WTC11 (cell line): ENCODE data around the gene TSEN2. TPM values are rescaled to one million over a fixed set of nuclear protein-coding genes. Genes with fewer than 3 reads are reported as not detected.

Experiments used
- ATAC-seq: fragments of 200-7000 bp; cut with Tn5 transposase; 2 replicates; pipeline ENCODE4 v1.10.0; 2021; ENCODE audit warnings: mild to moderate bottlenecking, moderate library complexity
- CTCF ChIA-PET: fragments of 300-600 bp; sonication (Branson Sonifier 250); formaldehyde crosslinking; loops from one replicate; lab custom pipeline; 2021; ENCODE audit warnings: antibody characterized with exemption; lab: Charles Lee
- POLR2A ChIA-PET: fragments of 350-600 bp; sonication (Branson Sonifier 250); formaldehyde crosslinking; loops from one replicate; lab custom pipeline; 2021; ENCODE audit warnings: antibody characterized with exemption; lab: Charles Lee
- DNase-seq: peaks from one replicate; pipeline ENCODE4 v3.0.0; 2021; ENCODE audit warnings: low spot score
- H3K27ac Mint-ChIP-seq: 2 replicates; pipeline ENCODE4 v1.8.0; 2021; ENCODE audit warnings: mixed read lengths
- H3K27me3 Mint-ChIP-seq: 2 replicates; pipeline ENCODE4 v1.8.0; 2021; ENCODE audit warnings: low read depth, mild to moderate bottlenecking, moderate library complexity, mixed read lengths
- H3K36me3 Mint-ChIP-seq: 2 replicates; pipeline ENCODE4 v1.8.0; 2021; ENCODE audit warnings: mixed read lengths
- H3K4me1 Mint-ChIP-seq: 2 replicates; pipeline ENCODE4 v1.8.0; 2022; ENCODE audit warnings: mixed read lengths
- H3K4me3 Mint-ChIP-seq: 2 replicates; pipeline ENCODE4 v1.8.0; 2021; ENCODE audit warnings: mild to moderate bottlenecking, moderate library complexity, mixed read lengths
- H3K9me3 Mint-ChIP-seq: 2 replicates; pipeline ENCODE4 v1.8.0; 2021; ENCODE audit warnings: mixed read lengths
- CREM ChIP-seq: sonication (generic); formaldehyde crosslinking; IDR thresholded peaks from 2 replicates; pipeline ENCODE4 v1.8.1; 2022; ENCODE audit warnings: mild to moderate bottlenecking, missing genetic modification reagents, moderate library complexity
- ELF4 ChIP-seq: sonication (generic); formaldehyde crosslinking; IDR thresholded peaks from 2 replicates; pipeline ENCODE4 v1.8.1; 2022; ENCODE audit warnings: low read depth, mild to moderate bottlenecking, moderate library complexity, missing genetic modification reagents
- ETV6 ChIP-seq: sonication (generic); formaldehyde crosslinking; IDR thresholded peaks from 2 replicates; pipeline ENCODE4 v1.8.1; 2022; ENCODE audit warnings: mild to moderate bottlenecking, missing genetic modification reagents
- GTF2I ChIP-seq: fragments of 250-450 bp; sonication (Bioruptor Pico); conservative IDR thresholded peaks from 2 replicates; pipeline ENCODE4 v1.4.0; 2021; ENCODE audit warnings: mild to moderate bottlenecking
- HMGA2 ChIP-seq: fragments of 250-450 bp; sonication (Bioruptor Pico); IDR thresholded peaks from 2 replicates; pipeline ENCODE4 v1.4.0; 2021; ENCODE audit warnings: mild to moderate bottlenecking, moderate library complexity
- IRF2 ChIP-seq: sonication (generic); formaldehyde crosslinking; IDR thresholded peaks from 2 replicates; pipeline ENCODE4 v1.8.0; 2022; ENCODE audit warnings: low read depth, missing genetic modification reagents, borderline replicate concordance
- MYBL2 ChIP-seq: sonication (generic); formaldehyde crosslinking; IDR thresholded peaks from 2 replicates; pipeline ENCODE4 v1.8.1; 2023; ENCODE audit warnings: mild to moderate bottlenecking, moderate library complexity, missing genetic modification reagents
- NFE2L1 ChIP-seq: sonication (generic); formaldehyde crosslinking; IDR thresholded peaks from 2 replicates; pipeline ENCODE4 v1.8.1; 2023; ENCODE audit warnings: missing genetic modification reagents
- OVOL2 ChIP-seq: fragments of 250-450 bp; sonication (Bioruptor Pico); IDR thresholded peaks from 2 replicates; pipeline ENCODE4 v1.9.0; 2021; ENCODE audit warnings: mild to moderate bottlenecking, borderline replicate concordance
- TEAD1 ChIP-seq: sonication (generic); formaldehyde crosslinking; IDR thresholded peaks from 2 replicates; pipeline ENCODE4 v1.8.0; 2022; ENCODE audit warnings: mild to moderate bottlenecking, missing genetic modification reagents
- TP53 ChIP-seq: sonication (generic); formaldehyde crosslinking; IDR thresholded peaks from 2 replicates; pipeline ENCODE4 v1.8.1; 2023; ENCODE audit warnings: mild to moderate bottlenecking, missing genetic modification reagents
- ZNF138 ChIP-seq: sonication (generic); formaldehyde crosslinking; conservative IDR thresholded peaks from 2 replicates; pipeline ENCODE4 v1.8.1; 2022; ENCODE audit warnings: mild to moderate bottlenecking, moderate library complexity, missing genetic modification reagents
- ZNF671 ChIP-seq: fragments of 250-450 bp; sonication (Bioruptor Pico); IDR thresholded peaks from 2 replicates; pipeline ENCODE4 v1.8.0; 2021; ENCODE audit warnings: mild to moderate bottlenecking
- total RNA-seq: library from RNA; stranded (reverse); gene quantifications from 3 replicates; pipeline ENCODE4 v1.2.3, GENCODE V29; 2021
- TF ChIP-seq, protein P1 (sequence below): fragments of 250-450 bp; sonication (Bioruptor Pico); IDR thresholded peaks from 2 replicates; pipeline ENCODE4 v1.9.0; 2021; ENCODE audit warnings: moderate library complexity, mild to moderate bottlenecking, inconsistent platforms, borderline replicate concordance
- TF ChIP-seq, protein P2 (sequence below): fragments of 250-450 bp; sonication (Bioruptor Pico); IDR thresholded peaks from 2 replicates; pipeline ENCODE4 v1.8.0; 2021; ENCODE audit warnings: mild to moderate bottlenecking
- TF ChIP-seq, protein P3 (sequence below): sonication (generic); formaldehyde crosslinking; IDR thresholded peaks from 2 replicates; pipeline ENCODE4 v1.8.0; 2023; ENCODE audit warnings: mild to moderate bottlenecking, missing genetic modification reagents
- TF ChIP-seq, protein P4 (sequence below): sonication (generic); formaldehyde crosslinking; IDR thresholded peaks from 2 replicates; pipeline ENCODE4 v1.8.1; 2022; ENCODE audit warnings: low read depth, missing genetic modification reagents, borderline replicate concordance
- TF ChIP-seq, protein P5 (sequence below): sonication (generic); formaldehyde crosslinking; conservative IDR thresholded peaks from 2 replicates; pipeline ENCODE4 v1.8.1; 2022; ENCODE audit warnings: mild to moderate bottlenecking, missing genetic modification reagents
- TF ChIP-seq, protein P6 (sequence below): fragments of 250-450 bp; sonication (Bioruptor Pico); IDR thresholded peaks from 2 replicates; pipeline ENCODE4 v1.9.0; 2021; ENCODE audit warnings: mild to moderate bottlenecking, borderline replicate concordance
- TF ChIP-seq, protein P7 (sequence below): fragments of 250-450 bp; sonication (Bioruptor Pico); IDR thresholded peaks from 2 replicates; pipeline ENCODE4 v2.1.2; 2022; ENCODE audit warnings: mild to moderate bottlenecking, moderate library complexity
- TF ChIP-seq, protein P8 (sequence below): sonication (generic); formaldehyde crosslinking; IDR thresholded peaks from 2 replicates; pipeline ENCODE4 v1.8.0; 2022; ENCODE audit warnings: mild to moderate bottlenecking, missing genetic modification reagents

Gene TSEN2
- total RNA-seq, 1 experiment from 2014 or later: 21.1 TPM

DNA sequence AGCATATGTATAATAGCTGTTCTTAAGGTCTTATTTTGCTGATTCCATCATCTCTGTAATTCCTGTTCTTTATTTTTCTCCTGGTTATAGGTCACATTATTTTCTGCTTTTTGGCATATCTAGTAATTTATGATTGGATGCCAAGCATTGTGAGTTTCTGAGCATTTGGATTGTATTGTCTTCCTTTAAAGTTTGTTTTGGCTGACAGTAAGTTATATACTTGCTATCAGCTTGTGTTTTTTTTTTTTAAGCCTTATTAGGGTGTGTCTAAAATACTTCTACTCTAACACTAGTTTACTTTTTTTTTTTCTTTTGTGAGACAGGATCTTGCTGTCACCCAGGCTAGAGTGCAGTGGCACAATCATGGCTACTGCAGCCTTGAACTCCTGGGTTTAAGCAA, 82.7 kb downstream of the TSEN2 start:
- TF ChIP-seq ZNF138 (no peak), ZNF671 (CRISPR knock-in tag) (no peak), IRF2 (no peak), OVOL2 (CRISPR knock-in tag) (no peak), NFE2L1 (CRISPR knock-in tag) (no peak), ETV6 (CRISPR knock-in tag) (no peak), MYBL2 (CRISPR knock-in tag) (no peak), GTF2I (no peak), TEAD1 (CRISPR knock-in tag) (no peak), CREM (CRISPR knock-in tag) (no peak)
- TF ChIP-seq, protein P1, sequence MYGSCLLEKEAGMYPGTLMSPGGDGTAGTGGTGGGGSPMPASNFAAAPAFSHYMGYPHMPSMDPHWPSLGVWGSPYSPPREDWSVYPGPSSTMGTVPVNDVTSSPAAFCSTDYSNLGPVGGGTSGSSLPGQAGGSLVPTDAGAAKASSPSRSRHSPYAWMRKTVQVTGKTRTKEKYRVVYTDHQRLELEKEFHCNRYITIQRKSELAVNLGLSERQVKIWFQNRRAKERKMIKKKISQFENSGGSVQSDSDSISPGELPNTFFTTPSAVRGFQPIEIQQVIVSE: no peak
- TF ChIP-seq, protein P2, sequence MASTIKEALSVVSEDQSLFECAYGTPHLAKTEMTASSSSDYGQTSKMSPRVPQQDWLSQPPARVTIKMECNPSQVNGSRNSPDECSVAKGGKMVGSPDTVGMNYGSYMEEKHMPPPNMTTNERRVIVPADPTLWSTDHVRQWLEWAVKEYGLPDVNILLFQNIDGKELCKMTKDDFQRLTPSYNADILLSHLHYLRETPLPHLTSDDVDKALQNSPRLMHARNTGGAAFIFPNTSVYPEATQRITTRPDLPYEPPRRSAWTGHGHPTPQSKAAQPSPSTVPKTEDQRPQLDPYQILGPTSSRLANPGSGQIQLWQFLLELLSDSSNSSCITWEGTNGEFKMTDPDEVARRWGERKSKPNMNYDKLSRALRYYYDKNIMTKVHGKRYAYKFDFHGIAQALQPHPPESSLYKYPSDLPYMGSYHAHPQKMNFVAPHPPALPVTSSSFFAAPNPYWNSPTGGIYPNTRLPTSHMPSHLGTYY (CRISPR knock-in tag): no peak
- TF ChIP-seq, protein P3, sequence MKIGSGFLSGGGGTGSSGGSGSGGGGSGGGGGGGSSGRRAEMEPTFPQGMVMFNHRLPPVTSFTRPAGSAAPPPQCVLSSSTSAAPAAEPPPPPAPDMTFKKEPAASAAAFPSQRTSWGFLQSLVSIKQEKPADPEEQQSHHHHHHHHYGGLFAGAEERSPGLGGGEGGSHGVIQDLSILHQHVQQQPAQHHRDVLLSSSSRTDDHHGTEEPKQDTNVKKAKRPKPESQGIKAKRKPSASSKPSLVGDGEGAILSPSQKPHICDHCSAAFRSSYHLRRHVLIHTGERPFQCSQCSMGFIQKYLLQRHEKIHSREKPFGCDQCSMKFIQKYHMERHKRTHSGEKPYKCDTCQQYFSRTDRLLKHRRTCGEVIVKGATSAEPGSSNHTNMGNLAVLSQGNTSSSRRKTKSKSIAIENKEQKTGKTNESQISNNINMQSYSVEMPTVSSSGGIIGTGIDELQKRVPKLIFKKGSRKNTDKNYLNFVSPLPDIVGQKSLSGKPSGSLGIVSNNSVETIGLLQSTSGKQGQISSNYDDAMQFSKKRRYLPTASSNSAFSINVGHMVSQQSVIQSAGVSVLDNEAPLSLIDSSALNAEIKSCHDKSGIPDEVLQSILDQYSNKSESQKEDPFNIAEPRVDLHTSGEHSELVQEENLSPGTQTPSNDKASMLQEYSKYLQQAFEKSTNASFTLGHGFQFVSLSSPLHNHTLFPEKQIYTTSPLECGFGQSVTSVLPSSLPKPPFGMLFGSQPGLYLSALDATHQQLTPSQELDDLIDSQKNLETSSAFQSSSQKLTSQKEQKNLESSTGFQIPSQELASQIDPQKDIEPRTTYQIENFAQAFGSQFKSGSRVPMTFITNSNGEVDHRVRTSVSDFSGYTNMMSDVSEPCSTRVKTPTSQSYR (CRISPR knock-in tag): no peak
- TF ChIP-seq, protein P4, sequence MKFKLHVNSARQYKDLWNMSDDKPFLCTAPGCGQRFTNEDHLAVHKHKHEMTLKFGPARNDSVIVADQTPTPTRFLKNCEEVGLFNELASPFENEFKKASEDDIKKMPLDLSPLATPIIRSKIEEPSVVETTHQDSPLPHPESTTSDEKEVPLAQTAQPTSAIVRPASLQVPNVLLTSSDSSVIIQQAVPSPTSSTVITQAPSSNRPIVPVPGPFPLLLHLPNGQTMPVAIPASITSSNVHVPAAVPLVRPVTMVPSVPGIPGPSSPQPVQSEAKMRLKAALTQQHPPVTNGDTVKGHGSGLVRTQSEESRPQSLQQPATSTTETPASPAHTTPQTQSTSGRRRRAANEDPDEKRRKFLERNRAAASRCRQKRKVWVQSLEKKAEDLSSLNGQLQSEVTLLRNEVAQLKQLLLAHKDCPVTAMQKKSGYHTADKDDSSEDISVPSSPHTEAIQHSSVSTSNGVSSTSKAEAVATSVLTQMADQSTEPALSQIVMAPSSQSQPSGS (CRISPR knock-in tag): no peak
- TF ChIP-seq, protein P5, sequence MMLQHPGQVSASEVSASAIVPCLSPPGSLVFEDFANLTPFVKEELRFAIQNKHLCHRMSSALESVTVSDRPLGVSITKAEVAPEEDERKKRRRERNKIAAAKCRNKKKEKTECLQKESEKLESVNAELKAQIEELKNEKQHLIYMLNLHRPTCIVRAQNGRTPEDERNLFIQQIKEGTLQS (CRISPR knock-in tag): no peak
- TF ChIP-seq, protein P6, sequence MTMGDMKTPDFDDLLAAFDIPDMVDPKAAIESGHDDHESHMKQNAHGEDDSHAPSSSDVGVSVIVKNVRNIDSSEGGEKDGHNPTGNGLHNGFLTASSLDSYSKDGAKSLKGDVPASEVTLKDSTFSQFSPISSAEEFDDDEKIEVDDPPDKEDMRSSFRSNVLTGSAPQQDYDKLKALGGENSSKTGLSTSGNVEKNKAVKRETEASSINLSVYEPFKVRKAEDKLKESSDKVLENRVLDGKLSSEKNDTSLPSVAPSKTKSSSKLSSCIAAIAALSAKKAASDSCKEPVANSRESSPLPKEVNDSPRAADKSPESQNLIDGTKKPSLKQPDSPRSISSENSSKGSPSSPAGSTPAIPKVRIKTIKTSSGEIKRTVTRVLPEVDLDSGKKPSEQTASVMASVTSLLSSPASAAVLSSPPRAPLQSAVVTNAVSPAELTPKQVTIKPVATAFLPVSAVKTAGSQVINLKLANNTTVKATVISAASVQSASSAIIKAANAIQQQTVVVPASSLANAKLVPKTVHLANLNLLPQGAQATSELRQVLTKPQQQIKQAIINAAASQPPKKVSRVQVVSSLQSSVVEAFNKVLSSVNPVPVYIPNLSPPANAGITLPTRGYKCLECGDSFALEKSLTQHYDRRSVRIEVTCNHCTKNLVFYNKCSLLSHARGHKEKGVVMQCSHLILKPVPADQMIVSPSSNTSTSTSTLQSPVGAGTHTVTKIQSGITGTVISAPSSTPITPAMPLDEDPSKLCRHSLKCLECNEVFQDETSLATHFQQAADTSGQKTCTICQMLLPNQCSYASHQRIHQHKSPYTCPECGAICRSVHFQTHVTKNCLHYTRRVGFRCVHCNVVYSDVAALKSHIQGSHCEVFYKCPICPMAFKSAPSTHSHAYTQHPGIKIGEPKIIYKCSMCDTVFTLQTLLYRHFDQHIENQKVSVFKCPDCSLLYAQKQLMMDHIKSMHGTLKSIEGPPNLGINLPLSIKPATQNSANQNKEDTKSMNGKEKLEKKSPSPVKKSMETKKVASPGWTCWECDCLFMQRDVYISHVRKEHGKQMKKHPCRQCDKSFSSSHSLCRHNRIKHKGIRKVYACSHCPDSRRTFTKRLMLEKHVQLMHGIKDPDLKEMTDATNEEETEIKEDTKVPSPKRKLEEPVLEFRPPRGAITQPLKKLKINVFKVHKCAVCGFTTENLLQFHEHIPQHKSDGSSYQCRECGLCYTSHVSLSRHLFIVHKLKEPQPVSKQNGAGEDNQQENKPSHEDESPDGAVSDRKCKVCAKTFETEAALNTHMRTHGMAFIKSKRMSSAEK: no peak
- Mint-ChIP-seq H3K4me1 (peaks cover 20% of the 10 kb centered on the region), H3K4me3 (no peak overlapping the region), H3K27me3 (no peaks in the 10 kb centered on the region), H3K9me3 (no peaks in the 10 kb centered on the region), H3K36me3 (peaks cover 26% of the 10 kb centered on the region), H3K27ac (no peak overlapping the region)
- ChIA-PET POLR2A (no interaction called here), CTCF (no interaction called here)
- ATAC-seq: no peak
- no peak for DNase-seq

DNA sequence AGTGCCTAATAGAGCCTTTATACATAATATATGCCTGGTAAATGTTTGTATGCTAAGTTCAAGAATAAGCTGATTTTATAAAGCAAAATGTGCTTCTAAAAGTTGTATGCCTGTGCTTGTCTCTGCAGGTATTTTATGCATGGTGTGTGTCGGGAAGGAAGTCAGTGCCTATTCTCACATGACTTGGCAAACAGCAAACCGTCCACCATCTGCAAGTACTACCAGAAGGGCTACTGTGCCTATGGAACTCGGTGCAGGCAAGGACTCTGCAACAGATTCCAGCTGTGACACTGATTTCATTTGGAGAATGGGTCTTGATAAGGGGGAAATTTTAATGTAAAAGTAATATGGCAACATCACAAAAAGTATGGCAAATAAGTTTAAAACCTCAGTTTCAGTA, 84.5 kb downstream of the TSEN2 start:
- Mint-ChIP-seq H3K27ac (no peak overlapping the region; the same call in 1 of the 2 replicates), H3K4me3 (no peak overlapping the region), H3K9me3 (no peaks in the 10 kb centered on the region), H3K4me1 (peaks cover 7% of the 10 kb centered on the region), H3K36me3 (peaks cover 37% of the 10 kb centered on the region), H3K27me3 (no peaks in the 10 kb centered on the region)
- ChIA-PET POLR2A (no interaction called here), CTCF (no interaction called here)
- DNase-seq (no peak), ATAC-seq (no peak)
- TF ChIP-seq TEAD1 (CRISPR knock-in tag) (no peak), HMGA2 (CRISPR knock-in tag) (no peak), ELF4 (CRISPR knock-in tag) (no peak), TP53 (CRISPR knock-in tag) (no peak)
- TF ChIP-seq, protein P7, sequence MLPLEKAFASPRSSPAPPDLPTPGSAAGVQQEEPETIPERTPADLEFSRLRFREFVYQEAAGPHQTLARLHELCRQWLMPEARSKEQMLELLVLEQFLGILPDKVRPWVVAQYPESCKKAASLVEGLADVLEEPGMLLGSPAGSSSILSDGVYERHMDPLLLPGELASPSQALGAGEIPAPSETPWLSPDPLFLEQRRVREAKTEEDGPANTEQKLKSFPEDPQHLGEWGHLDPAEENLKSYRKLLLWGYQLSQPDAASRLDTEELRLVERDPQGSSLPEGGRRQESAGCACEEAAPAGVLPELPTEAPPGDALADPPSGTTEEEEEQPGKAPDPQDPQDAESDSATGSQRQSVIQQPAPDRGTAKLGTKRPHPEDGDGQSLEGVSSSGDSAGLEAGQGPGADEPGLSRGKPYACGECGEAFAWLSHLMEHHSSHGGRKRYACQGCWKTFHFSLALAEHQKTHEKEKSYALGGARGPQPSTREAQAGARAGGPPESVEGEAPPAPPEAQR: no peak
- TF ChIP-seq, protein P8, sequence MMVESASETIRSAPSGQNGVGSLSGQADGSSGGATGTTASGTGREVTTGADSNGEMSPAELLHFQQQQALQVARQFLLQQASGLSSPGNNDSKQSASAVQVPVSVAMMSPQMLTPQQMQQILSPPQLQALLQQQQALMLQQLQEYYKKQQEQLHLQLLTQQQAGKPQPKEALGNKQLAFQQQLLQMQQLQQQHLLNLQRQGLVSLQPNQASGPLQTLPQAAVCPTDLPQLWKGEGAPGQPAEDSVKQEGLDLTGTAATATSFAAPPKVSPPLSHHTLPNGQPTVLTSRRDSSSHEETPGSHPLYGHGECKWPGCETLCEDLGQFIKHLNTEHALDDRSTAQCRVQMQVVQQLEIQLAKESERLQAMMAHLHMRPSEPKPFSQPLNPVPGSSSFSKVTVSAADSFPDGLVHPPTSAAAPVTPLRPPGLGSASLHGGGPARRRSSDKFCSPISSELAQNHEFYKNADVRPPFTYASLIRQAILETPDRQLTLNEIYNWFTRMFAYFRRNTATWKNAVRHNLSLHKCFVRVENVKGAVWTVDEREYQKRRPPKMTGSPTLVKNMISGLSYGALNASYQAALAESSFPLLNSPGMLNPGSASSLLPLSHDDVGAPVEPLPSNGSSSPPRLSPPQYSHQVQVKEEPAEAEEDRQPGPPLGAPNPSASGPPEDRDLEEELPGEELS (CRISPR knock-in tag): no peak
